Neural cell (in vitro differentiated cells): Measurements from ENCODE around the gene RBM4B. TPM values are rescaled to one million over a fixed set of nuclear protein-coding genes. Genes with fewer than 3 reads are reported as not detected.

Experiments
- H2AFZ ChIP-seq: fragments of 200-600, 300-800 bp; sonication (generic), shearing (Covaris generic); 2 replicates; pipeline ENCODE4 v1.6.0; 2014; ENCODE audit warnings: low read depth, mild to moderate bottlenecking, antibody characterized with exemption, low read length, moderate library complexity
- H3F3A ChIP-seq: fragments of 200-600 bp; shearing (Covaris generic); 2 replicates; pipeline ENCODE4 v1.6.1; 2016; ENCODE audit warnings: mild to moderate bottlenecking, moderate library complexity, mixed read lengths, antibody characterized with exemption, low read length; ENCODE audit not compliant: insufficient read depth, poor library complexity, severe bottlenecking
- H3K27ac ChIP-seq: fragments of 200-600, 300-800 bp; sonication (generic), shearing (Covaris generic); 2 replicates; pipeline ENCODE4 v1.5.1; 2014; ENCODE audit warnings: mild to moderate bottlenecking, low read length, moderate library complexity
- H3K27me3 ChIP-seq: fragments of 300-800, 200-600 bp; sonication (generic), shearing (Covaris generic); 2 replicates; pipeline ENCODE4 v1.6.0; 2014; ENCODE audit warnings: mild to moderate bottlenecking, low read depth, low read length, moderate library complexity; ENCODE audit not compliant: insufficient read depth
- H3K36me3 ChIP-seq: fragments of 300-800, 200-600 bp; sonication (generic), shearing (Covaris generic); 2 replicates; pipeline ENCODE4 v1.5.1; 2014; ENCODE audit warnings: mild to moderate bottlenecking, antibody characterized with exemption, low read length, moderate library complexity; ENCODE audit not compliant: insufficient read depth
- H3K4me2 ChIP-seq: fragments of 300-800, 200-600 bp; sonication (generic), shearing (Covaris generic); 2 replicates; pipeline ENCODE4 v1.6.0; 2014; ENCODE audit warnings: mild to moderate bottlenecking, low read length
- H3K4me3 ChIP-seq: fragments of 300-800, 200-600 bp; sonication (generic), shearing (Covaris generic); 2 replicates; pipeline ENCODE4 v1.5.1; 2014; ENCODE audit warnings: mild to moderate bottlenecking, low read length, moderate library complexity
- H3K79me2 ChIP-seq: fragments of 200-600 bp; shearing (Covaris generic); replicated peaks from 2 replicates; pipeline ENCODE4 v1.6.0; 2014; ENCODE audit warnings: mild to moderate bottlenecking, low read length, moderate library complexity; ENCODE audit not compliant: insufficient read depth
- H3K9ac ChIP-seq: fragments of 300-800, 200-600 bp; sonication (generic), shearing (Covaris generic); 2 replicates; pipeline ENCODE4 v1.6.1; 2016; ENCODE audit warnings: mild to moderate bottlenecking, low read length, mixed read lengths
- H3K9me2 ChIP-seq: fragments of 200-600 bp; shearing (Covaris generic); 2 replicates; pipeline ENCODE4 v1.6.1; 2016; ENCODE audit warnings: mild to moderate bottlenecking, low read length, mixed read lengths; ENCODE audit not compliant: insufficient read depth
- H3K9me3 ChIP-seq: fragments of 200-600, 300-800 bp; sonication (generic), shearing (Covaris generic); 2 replicates; pipeline ENCODE4 v1.6.1; 2016; ENCODE audit warnings: mild to moderate bottlenecking, mixed run types, low read length, moderate library complexity, mixed read lengths
- H4K20me1 ChIP-seq: fragments of 200-600 bp; shearing (Covaris generic); 2 replicates; pipeline ENCODE4 v1.6.1; 2016; ENCODE audit warnings: mild to moderate bottlenecking, mixed run types; ENCODE audit not compliant: insufficient read depth
- CTCF ChIP-seq: fragments of 450-650 bp; IDR thresholded peaks from 2 replicates; pipeline ENCODE4 v1.5.1; 2014; ENCODE audit warnings: antibody characterized with exemption, mild to moderate bottlenecking, moderate library complexity; ENCODE audit not compliant: poor library complexity, severe bottlenecking
- EP300 ChIP-seq: fragments of 450-650 bp; conservative IDR thresholded peaks from 2 replicates; pipeline ENCODE4 v1.6.1; 2014; ENCODE audit warnings: antibody characterized with exemption, mild to moderate bottlenecking, moderate library complexity; ENCODE audit not compliant: poor library complexity, severe bottlenecking
- EZH2 ChIP-seq: fragments of 200-600, 300-800 bp; shearing (Covaris generic), sonication (generic); IDR thresholded peaks from 2 replicates; pipeline ENCODE4 v1.6.1; 2014; ENCODE audit warnings: antibody characterized with exemption, low read length, borderline replicate concordance, mild to moderate bottlenecking; ENCODE audit not compliant: insufficient read depth, poor library complexity, severe bottlenecking
- MXI1 ChIP-seq: fragments of 450-650 bp; conservative IDR thresholded peaks from 2 replicates; pipeline ENCODE4 v1.6.1; 2014; ENCODE audit warnings: antibody characterized with exemption, mild to moderate bottlenecking; ENCODE audit not compliant: poor library complexity, severe bottlenecking
- POLR2AphosphoS5 ChIP-seq: IDR thresholded peaks from 2 replicates; pipeline ENCODE4 v1.6.1; 2012
- RAD21 ChIP-seq: fragments of 450-650 bp; conservative IDR thresholded peaks from 2 replicates; pipeline ENCODE4 v1.6.1; 2014; ENCODE audit warnings: antibody characterized with exemption, mild to moderate bottlenecking, moderate library complexity
- SMC3 ChIP-seq: fragments of 450-650 bp; conservative IDR thresholded peaks from 2 replicates; pipeline ENCODE4 v1.6.1; 2014; ENCODE audit warnings: antibody characterized with exemption, mild to moderate bottlenecking, moderate library complexity; ENCODE audit not compliant: poor library complexity
- TAF1 ChIP-seq: IDR thresholded peaks from 2 replicates; pipeline ENCODE4 v1.6.1; 2012; ENCODE audit warnings: low read depth
- polyA plus RNA-seq: library from polyadenylated mRNA; depleted of rRNA; stranded (reverse); fragments of >200 nt; gene quantifications from 2 replicates; pipeline ENCODE4 v1.2.3, GENCODE V29; 2014
- TF ChIP-seq, protein P1 (sequence below): IDR thresholded peaks from 2 replicates; pipeline ENCODE4 v1.6.1; 2012; ENCODE audit warnings: borderline replicate concordance

Gene RBM4B
- polyA plus RNA-seq, 1 donor from 2014 or later, result 197 TPM

- peaks cover 26% of the 10 kb centered on the region for H4K20me1 ChIP-seq
- H3K27me3 ChIP-seq, result no peaks in the 10 kb centered on the region
- H3K79me2 ChIP-seq, result peaks cover 55% of the 10 kb centered on the region
- H3K9me3 ChIP-seq, result no peaks in the 10 kb centered on the region
- H3K9ac ChIP-seq, result no peak overlapping the region
- H2AFZ ChIP-seq, result no peak overlapping the region
- H3K27ac ChIP-seq, result no peak overlapping the region
- TF ChIP-seq MXI1 (no peak), POLR2AphosphoS5 (no peak), EZH2 (no peak), TAF1 (no peak), RAD21 (no peak), EP300 (no peak), SMC3 (no peak), CTCF (no peak)
- TF ChIP-seq, protein P1, sequence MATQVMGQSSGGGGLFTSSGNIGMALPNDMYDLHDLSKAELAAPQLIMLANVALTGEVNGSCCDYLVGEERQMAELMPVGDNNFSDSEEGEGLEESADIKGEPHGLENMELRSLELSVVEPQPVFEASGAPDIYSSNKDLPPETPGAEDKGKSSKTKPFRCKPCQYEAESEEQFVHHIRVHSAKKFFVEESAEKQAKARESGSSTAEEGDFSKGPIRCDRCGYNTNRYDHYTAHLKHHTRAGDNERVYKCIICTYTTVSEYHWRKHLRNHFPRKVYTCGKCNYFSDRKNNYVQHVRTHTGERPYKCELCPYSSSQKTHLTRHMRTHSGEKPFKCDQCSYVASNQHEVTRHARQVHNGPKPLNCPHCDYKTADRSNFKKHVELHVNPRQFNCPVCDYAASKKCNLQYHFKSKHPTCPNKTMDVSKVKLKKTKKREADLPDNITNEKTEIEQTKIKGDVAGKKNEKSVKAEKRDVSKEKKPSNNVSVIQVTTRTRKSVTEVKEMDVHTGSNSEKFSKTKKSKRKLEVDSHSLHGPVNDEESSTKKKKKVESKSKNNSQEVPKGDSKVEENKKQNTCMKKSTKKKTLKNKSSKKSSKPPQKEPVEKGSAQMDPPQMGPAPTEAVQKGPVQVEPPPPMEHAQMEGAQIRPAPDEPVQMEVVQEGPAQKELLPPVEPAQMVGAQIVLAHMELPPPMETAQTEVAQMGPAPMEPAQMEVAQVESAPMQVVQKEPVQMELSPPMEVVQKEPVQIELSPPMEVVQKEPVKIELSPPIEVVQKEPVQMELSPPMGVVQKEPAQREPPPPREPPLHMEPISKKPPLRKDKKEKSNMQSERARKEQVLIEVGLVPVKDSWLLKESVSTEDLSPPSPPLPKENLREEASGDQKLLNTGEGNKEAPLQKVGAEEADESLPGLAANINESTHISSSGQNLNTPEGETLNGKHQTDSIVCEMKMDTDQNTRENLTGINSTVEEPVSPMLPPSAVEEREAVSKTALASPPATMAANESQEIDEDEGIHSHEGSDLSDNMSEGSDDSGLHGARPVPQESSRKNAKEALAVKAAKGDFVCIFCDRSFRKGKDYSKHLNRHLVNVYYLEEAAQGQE, result no peak
- peaks cover 21% of the 10 kb centered on the region for H3K36me3 ChIP-seq
- no peak overlapping the region for H3K4me3 ChIP-seq
- H3K4me2 ChIP-seq, result no peak overlapping the region
- no peaks in the 10 kb centered on the region for H3F3A ChIP-seq
- no peaks in the 10 kb centered on the region for H3K9me2 ChIP-seq
Observed at GRCh38 chr11:66626382-66626781, 51.3 kb downstream of the RBM4B start.

GRCh38 chr11:66625752-66626149, 51.9 kb downstream of the RBM4B start:
- no peaks in the 10 kb centered on the region for H3K9me3 ChIP-seq
- H3K27me3 ChIP-seq, result no peaks in the 10 kb centered on the region
- peaks cover 61% of the 10 kb centered on the region for H3K79me2 ChIP-seq
- H3F3A ChIP-seq, result no peaks in the 10 kb centered on the region
- no peak overlapping the region for H3K27ac ChIP-seq
- peaks cover 21% of the 10 kb centered on the region for H3K36me3 ChIP-seq
- no peak overlapping the region for H3K9ac ChIP-seq
- TF ChIP-seq TAF1 (no peak), EP300 (no peak), POLR2AphosphoS5 (no peak), CTCF (no peak), MXI1 (no peak), SMC3 (no peak), RAD21 (no peak), EZH2 (no peak)
- TF ChIP-seq, protein P1, result no peak
- H4K20me1 ChIP-seq, result peaks cover 32% of the 10 kb centered on the region
- no peak overlapping the region for H2AFZ ChIP-seq
- H3K4me3 ChIP-seq, result no peak overlapping the region
- H3K4me2 ChIP-seq, result no peak overlapping the region
- no peaks in the 10 kb centered on the region for H3K9me2 ChIP-seq
